A375 (cell line): ENCODE results near the gene G3BP2. TPM values are rescaled to one million over a fixed set of nuclear protein-coding genes. Genes with fewer than 3 reads are reported as not detected.

Source experiments
- small RNA-seq: library from RNA; depleted of rRNA; stranded (forward); fragments of <200 nt; gene quantifications from one replicate; pipeline ENCODE3, GENCODE V24; 2014
- total RNA-seq: library from RNA; depleted of rRNA; stranded (reverse); fragments of >200 nt; shearing (Covaris generic); gene quantifications from 2 replicates; pipeline ENCODE4 v1.2.3, GENCODE V29; 2014; rRNA removed

The G3BP2 gene
- 51.0 and 61.7 TPM in 2 replicates for total RNA-seq

DNA sequence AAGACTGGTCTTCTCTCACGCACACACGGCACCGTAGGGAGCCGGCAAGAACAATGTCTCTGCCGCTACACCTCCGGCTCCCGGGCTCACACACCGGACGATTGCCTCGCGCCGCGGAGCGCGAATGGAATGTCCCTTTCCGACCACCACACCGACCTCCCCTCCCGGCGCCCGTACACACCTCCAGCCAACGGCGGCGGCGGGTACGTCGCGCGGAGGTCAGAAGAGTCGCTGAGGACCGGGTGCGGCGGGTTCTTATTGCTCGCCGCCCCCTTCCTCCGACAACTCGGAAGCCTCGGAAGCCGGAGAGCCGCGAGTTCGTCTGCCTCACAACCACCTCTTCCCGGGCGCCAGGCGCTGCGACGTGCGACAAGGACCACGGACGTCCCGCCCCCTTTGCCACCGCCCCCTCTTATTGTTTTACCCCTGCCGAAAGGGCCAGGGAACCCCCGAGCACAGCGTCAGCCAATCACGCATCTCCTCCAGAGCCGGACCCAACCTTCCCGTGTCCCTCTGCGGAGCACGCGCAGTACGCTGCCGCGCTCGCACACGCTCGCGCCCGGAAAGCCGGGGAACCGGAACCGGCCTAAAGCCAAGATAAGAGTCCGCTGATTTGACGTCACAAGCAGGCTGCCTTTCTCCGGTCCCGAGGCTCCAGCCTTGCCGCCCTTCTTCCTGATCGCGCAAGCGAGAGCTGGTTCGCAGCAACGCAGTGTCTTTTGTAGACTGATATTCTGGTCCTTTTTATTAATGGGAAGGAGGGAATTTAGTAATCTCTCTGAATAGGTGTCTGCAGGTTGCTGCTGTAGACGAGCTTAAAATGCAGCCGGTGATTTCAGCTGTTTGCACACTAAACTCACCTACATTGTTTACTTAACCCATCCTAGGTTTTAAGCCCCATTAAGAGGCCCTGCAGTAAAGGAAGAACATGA lies at the start of gene G3BP2:
TSS of gene G3BP2 (minus strand) at position 385 of the 932 bp plus-strand sequence. CDS start 11,386 bp downstream, outside the sequence.

DNA sequence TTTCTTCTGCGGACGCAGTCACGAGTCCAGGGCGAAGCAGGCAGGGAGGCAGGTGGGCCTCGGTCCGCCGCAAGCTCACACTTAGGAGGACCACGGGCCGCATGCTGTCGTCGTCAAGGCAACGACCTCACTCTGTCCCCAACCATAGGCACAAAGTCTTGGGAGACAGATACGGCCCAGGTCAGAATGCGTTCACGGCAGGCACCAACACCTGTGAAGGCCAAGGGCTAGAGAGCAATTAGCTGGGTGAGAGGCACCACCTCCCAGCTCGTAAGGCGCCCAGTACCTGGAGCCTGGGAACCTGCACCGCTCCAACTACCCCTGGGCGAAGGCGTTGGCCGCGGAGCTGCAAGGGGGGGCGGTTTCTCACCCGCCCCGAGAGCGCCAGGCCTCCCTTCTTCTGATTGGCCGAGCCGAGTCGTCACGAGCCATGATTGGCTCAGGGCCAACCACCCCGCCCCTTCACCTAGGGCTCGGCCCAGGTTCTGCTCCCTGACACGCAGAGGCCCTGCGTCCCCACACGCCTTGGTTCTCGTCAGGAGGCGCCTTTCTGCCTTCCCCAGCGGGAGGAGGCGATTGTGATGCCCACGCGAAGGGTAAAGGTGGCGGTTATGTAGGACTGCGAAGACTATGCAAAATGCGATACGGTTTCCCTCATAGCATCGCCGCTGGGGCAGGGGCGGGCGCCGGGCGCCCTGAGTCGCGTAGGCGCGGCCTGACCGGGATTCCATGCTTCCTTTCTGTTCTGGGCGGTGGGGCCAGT lies 42.9 kb downstream of the G3BP2 start, which contains the start of gene CDKL2:
TSS of gene CDKL2 (minus strand) at position 355 of the 763 bp plus-strand sequence. CDS start 4,540 bp downstream, outside the sequence.

Small RNAs within 50 kb of the gene (small RNA-seq; reads per million reads assigned to genes)
- gene RF00019, result not detected

Other genes starting within 250 kb of the G3BP2 start
- gene RCHY1, start 159.0 kb downstream of the G3BP2 start, total RNA-seq, result 15.4 and 18.8 TPM in 2 replicates
- 8.1 and 10.5 TPM in 2 replicates for gene THAP6, start 158.9 kb downstream of the G3BP2 start, total RNA-seq
- not detected in 2 replicates for gene ODAPH, start 117.3 kb downstream of the G3BP2 start, total RNA-seq
- gene CDKL2, start 42.9 kb downstream of the G3BP2 start, total RNA-seq, result not detected in 2 replicates
- 46.9 and 51.6 TPM in 2 replicates for gene USO1, start 51.2 kb upstream of the G3BP2 start, total RNA-seq
- gene PPEF2, start 229.0 kb upstream of the G3BP2 start, total RNA-seq, result not detected in 2 replicates